Colonic mucosa (tissue), 4 donors: ENCODE measurements around the gene NGEF. TPM values are rescaled to one million over a fixed set of nuclear protein-coding genes. Genes with fewer than 3 reads are reported as not detected.

Source experiments
- DNase-seq: peaks from one replicate; pipeline ENCODE4 v3.0.0-alpha.2; 2020
- H3K27ac ChIP-seq: fragments of 200-600 bp; one replicate; pipeline ENCODE4 v1.8.0; 2021
- H3K27me3 ChIP-seq: fragments of 200-600 bp; one replicate; pipeline ENCODE4 v1.8.0; 2021
- H3K36me3 ChIP-seq: fragments of 200-600 bp; one replicate; pipeline ENCODE4 v1.8.0; 2021
- H3K4me1 ChIP-seq: fragments of 200-600 bp; one replicate; pipeline ENCODE4 v1.8.0; 2021; ENCODE audit warnings: mild to moderate bottlenecking
- H3K4me3 ChIP-seq: fragments of 200-600 bp; one replicate; pipeline ENCODE4 v1.8.0; 2021
- H3K9ac ChIP-seq, 2 donors: one replicate each; pipeline ENCODE4 v1.7.0; 2013; ENCODE audit warnings: control low read depth in 2 of 2, low read depth in 2 of 2, low read length in 2 of 2
- H3K9me3 ChIP-seq: fragments of 200-600 bp; one replicate; pipeline ENCODE4 v1.8.0; 2021
- CTCF ChIP-seq: fragments of 200-600 bp; IDR thresholded peaks from one replicate; pipeline ENCODE4 v1.8.0; 2022; ENCODE audit warnings: antibody characterized with exemption, mild to moderate bottlenecking
- intact Hi-C: fragments of 100-400 bp; cut with DNase I; formaldehyde crosslinking; loops from one replicate; pipeline ENCODE4 v1.14.1; 2022
- total RNA-seq, 2 donors: library from RNA; stranded (reverse); fragmentation: NEBNext Ultra II Directional in 1 of 2; extraction: Animal tissue kit (Norgen Biotek cat#: 25700) in 1 of 2; gene quantifications; one replicate each; pipeline ENCODE4 v1.2.1, GENCODE V29; 2021
- donor health status: healthy.
- donor health status: DM: no; HTN: no; CAD: no.
- donor health status: DM: no; HTN: no; CAD: no.

Gene NGEF
- total RNA-seq, 2 donors from 2014 or later: 25.6 to 34.0 TPM

DNA sequence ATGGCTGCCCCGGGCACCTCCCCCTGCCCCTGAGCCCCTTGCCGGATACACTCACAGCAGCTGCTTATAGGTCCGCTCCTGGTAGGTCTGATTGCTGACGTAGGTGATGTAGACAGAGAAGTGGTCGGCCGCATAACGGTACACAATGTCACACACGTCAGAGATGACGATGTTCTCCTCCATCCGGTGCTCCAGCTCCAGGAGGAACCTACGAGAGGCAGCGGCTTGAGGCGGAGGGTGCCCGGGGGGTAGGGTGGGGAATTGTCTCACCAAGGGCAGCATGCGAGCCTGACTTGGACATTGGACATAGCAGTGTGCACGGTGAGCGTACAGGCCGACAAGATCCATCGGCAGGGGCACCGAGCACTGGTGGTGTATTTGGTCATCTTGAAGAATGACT lies 120.2 kb downstream of the NGEF start:
- Histone ChIP-seq H3K27me3 (no peaks in the 10 kb centered on the region), H3K27ac (no peak overlapping the region), H3K4me3 (no peak overlapping the region), H3K4me1 (no peaks in the 10 kb centered on the region), H3K9ac (no peak overlapping the region), H3K36me3 (no peaks in the 10 kb centered on the region), H3K9me3 (no peaks in the 10 kb centered on the region)
- DNase-seq: no peak
- intact Hi-C loops: no loop called here
- no peak for TF ChIP-seq CTCF

GRCh38 chr2:232892221-232892620 lies 120.8 kb downstream of the NGEF start:
- no peak for DNase-seq
- H3K9ac ChIP-seq: no peak overlapping the region
- intact Hi-C loops: no loop called here
- no peaks in the 10 kb centered on the region for H3K36me3 ChIP-seq
- no peak overlapping the region for H3K27ac ChIP-seq
- no peak for TF ChIP-seq CTCF
- H3K9me3 ChIP-seq: no peaks in the 10 kb centered on the region
- H3K4me1 ChIP-seq: no peaks in the 10 kb centered on the region
- H3K27me3 ChIP-seq: no peaks in the 10 kb centered on the region
- no peak overlapping the region for H3K4me3 ChIP-seq

- Histone ChIP-seq H3K36me3 (no peaks in the 10 kb centered on the region), H3K9me3 (no peaks in the 10 kb centered on the region), H3K4me3 (no peak overlapping the region), H3K27me3 (no peaks in the 10 kb centered on the region), H3K4me1 (no peaks in the 10 kb centered on the region), H3K27ac (no peak overlapping the region), H3K9ac (no peak overlapping the region)
- intact Hi-C loops: no loop called here
- no peak for DNase-seq
- TF ChIP-seq CTCF: no peak
These were observed 121.4 kb downstream of the NGEF start for GRCh38 chr2:232891621-232892071.

DNA sequence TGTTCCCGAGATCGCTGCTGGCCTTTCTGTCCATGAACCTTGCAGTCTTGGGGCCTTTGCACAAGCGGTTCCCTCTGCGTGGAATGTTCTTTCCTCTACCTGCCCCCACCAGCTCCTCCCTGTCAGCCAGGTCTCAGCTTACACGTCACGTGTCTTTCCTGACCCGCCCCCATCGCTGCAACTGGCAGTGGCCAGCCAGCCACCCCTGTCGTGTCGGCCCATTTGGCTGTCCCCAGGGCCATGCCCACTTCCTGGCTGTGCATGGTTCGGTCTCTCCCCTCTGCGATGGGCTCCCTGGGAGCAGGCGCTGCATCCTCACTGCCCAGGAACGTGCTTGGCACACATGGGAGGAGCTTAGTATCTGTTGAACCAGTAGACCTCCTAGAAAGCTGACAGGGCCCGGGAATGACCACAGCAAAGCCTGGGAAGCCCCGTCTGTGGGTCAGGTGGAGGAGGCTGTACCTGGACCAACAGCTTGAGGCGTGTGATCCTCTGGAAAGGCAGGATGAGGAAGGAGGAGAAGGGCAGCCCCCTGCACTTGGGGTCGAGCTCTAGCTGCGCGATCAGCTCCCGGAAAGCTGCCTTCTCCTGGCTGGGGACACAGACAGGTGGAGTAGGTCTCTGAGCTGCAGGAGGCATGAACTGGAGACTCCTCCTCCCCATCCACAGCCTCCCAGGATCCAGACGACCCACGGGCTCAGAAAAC lies 122.0 kb downstream of the NGEF start:
- Histone ChIP-seq H3K27me3 (no peaks in the 10 kb centered on the region), H3K4me1 (no peaks in the 10 kb centered on the region), H3K4me3 (no peak overlapping the region), H3K27ac (no peak overlapping the region), H3K9me3 (no peaks in the 10 kb centered on the region), H3K36me3 (no peaks in the 10 kb centered on the region), H3K9ac (no peak overlapping the region)
- no peak for TF ChIP-seq CTCF
- DNase-seq: no peak
- intact Hi-C loops: no loop called here

DNA sequence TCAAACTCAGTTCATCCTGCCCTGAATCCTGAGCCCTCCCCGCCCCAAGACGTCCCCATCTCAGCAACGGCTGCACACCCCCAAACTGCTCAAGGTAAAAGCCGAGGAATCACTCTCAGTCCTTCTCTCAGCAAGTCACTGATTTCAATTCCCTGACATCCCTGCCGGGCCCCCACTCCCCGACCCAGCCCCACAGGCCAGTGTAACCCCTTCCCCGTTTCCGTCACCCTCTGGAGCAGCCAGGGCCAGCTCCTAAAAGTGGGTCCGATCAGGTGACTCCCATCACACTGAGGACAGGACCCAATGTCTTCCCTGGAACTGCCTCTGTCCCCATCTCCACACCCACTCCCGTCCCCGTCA lies 122.5 kb downstream of the NGEF start:
- Histone ChIP-seq H3K4me1 (no peaks in the 10 kb centered on the region), H3K9me3 (no peaks in the 10 kb centered on the region), H3K4me3 (no peak overlapping the region), H3K27ac (no peak overlapping the region), H3K36me3 (no peaks in the 10 kb centered on the region), H3K27me3 (no peaks in the 10 kb centered on the region), H3K9ac (no peak overlapping the region)
- intact Hi-C loops: no loop called here
- DNase-seq: no peak
- TF ChIP-seq CTCF: no peak
